WTC11 (cell line): ENCODE measurements around the gene PDIA6. TPM values are rescaled to one million over a fixed set of nuclear protein-coding genes. Genes with fewer than 3 reads are reported as not detected.

Experiments used
- ATAC-seq: fragments of 200-7000 bp; cut with Tn5 transposase; 2 replicates; pipeline ENCODE4 v1.10.0; 2021; ENCODE audit warnings: mild to moderate bottlenecking, moderate library complexity
- CTCF ChIA-PET: fragments of 300-600 bp; sonication (Branson Sonifier 250); formaldehyde crosslinking; loops from one replicate; lab custom pipeline; 2021; ENCODE audit warnings: antibody characterized with exemption; lab: Charles Lee
- POLR2A ChIA-PET: fragments of 350-600 bp; sonication (Branson Sonifier 250); formaldehyde crosslinking; loops from one replicate; lab custom pipeline; 2021; ENCODE audit warnings: antibody characterized with exemption; lab: Charles Lee
- DNase-seq: peaks from one replicate; pipeline ENCODE4 v3.0.0; 2021; ENCODE audit warnings: low spot score
- H3K27ac Mint-ChIP-seq: 2 replicates; pipeline ENCODE4 v1.8.0; 2021; ENCODE audit warnings: mixed read lengths
- H3K27me3 Mint-ChIP-seq: 2 replicates; pipeline ENCODE4 v1.8.0; 2021; ENCODE audit warnings: low read depth, mild to moderate bottlenecking, moderate library complexity, mixed read lengths
- H3K36me3 Mint-ChIP-seq: 2 replicates; pipeline ENCODE4 v1.8.0; 2021; ENCODE audit warnings: mixed read lengths
- H3K4me1 Mint-ChIP-seq: 2 replicates; pipeline ENCODE4 v1.8.0; 2022; ENCODE audit warnings: mixed read lengths
- H3K4me3 Mint-ChIP-seq: 2 replicates; pipeline ENCODE4 v1.8.0; 2021; ENCODE audit warnings: mild to moderate bottlenecking, moderate library complexity, mixed read lengths
- H3K9me3 Mint-ChIP-seq: 2 replicates; pipeline ENCODE4 v1.8.0; 2021; ENCODE audit warnings: mixed read lengths
- ATF3 ChIP-seq: sonication (generic); formaldehyde crosslinking; conservative IDR thresholded peaks from 2 replicates; pipeline ENCODE4 v1.8.1; 2022; ENCODE audit warnings: mild to moderate bottlenecking, missing genetic modification reagents
- CTCF ChIP-seq: fragments of 200-600 bp; IDR thresholded peaks from 2 replicates; pipeline ENCODE4 v1.8.0; 2022; ENCODE audit warnings: antibody characterized with exemption
- FOXK1 ChIP-seq: sonication (generic); formaldehyde crosslinking; IDR thresholded peaks from 2 replicates; pipeline ENCODE4 v1.8.0; 2022; ENCODE audit warnings: mild to moderate bottlenecking, moderate library complexity, missing genetic modification reagents
- FOXP1 ChIP-seq: sonication (generic); formaldehyde crosslinking; IDR thresholded peaks from 2 replicates; pipeline ENCODE4 v1.8.0; 2022; ENCODE audit warnings: missing genetic modification reagents, mild to moderate bottlenecking, moderate library complexity, borderline replicate concordance
- MYBL2 ChIP-seq: sonication (generic); formaldehyde crosslinking; IDR thresholded peaks from 2 replicates; pipeline ENCODE4 v1.8.1; 2023; ENCODE audit warnings: mild to moderate bottlenecking, moderate library complexity, missing genetic modification reagents
- NFE2L1 ChIP-seq: sonication (generic); formaldehyde crosslinking; IDR thresholded peaks from 2 replicates; pipeline ENCODE4 v1.8.1; 2023; ENCODE audit warnings: missing genetic modification reagents
- PREB ChIP-seq: sonication (generic); formaldehyde crosslinking; IDR thresholded peaks from 2 replicates; pipeline ENCODE4 v1.8.1; 2022; ENCODE audit warnings: mild to moderate bottlenecking, missing genetic modification reagents, moderate library complexity, borderline replicate concordance
- SP1 ChIP-seq: sonication (generic); formaldehyde crosslinking; conservative IDR thresholded peaks from 2 replicates; pipeline ENCODE4 v1.8.1; 2022; ENCODE audit warnings: missing genetic modification reagents
- TCF7 ChIP-seq: sonication (generic); formaldehyde crosslinking; IDR thresholded peaks from 2 replicates; pipeline ENCODE4 v1.8.0; 2022; ENCODE audit warnings: mild to moderate bottlenecking, low read depth, missing genetic modification reagents, moderate library complexity
- TEAD1 ChIP-seq: sonication (generic); formaldehyde crosslinking; IDR thresholded peaks from 2 replicates; pipeline ENCODE4 v1.8.0; 2022; ENCODE audit warnings: mild to moderate bottlenecking, missing genetic modification reagents
- USF1 ChIP-seq: sonication (generic); formaldehyde crosslinking; IDR thresholded peaks from 2 replicates; pipeline ENCODE4 v1.8.0; 2022; ENCODE audit warnings: mild to moderate bottlenecking, missing genetic modification reagents
- USF2 ChIP-seq: sonication (generic); formaldehyde crosslinking; IDR thresholded peaks from 2 replicates; pipeline ENCODE4 v1.8.1; 2023; ENCODE audit warnings: mild to moderate bottlenecking, missing genetic modification reagents, moderate library complexity
- ZBTB43 ChIP-seq: sonication (generic); formaldehyde crosslinking; IDR thresholded peaks from 2 replicates; pipeline ENCODE4 v1.8.1; 2023; ENCODE audit warnings: mild to moderate bottlenecking, missing genetic modification reagents
- ZNF232 ChIP-seq: sonication (generic); formaldehyde crosslinking; IDR thresholded peaks from 2 replicates; pipeline ENCODE4 v1.8.0; 2022; ENCODE audit warnings: mild to moderate bottlenecking, missing genetic modification reagents
- ZNF317 ChIP-seq: sonication (generic); formaldehyde crosslinking; IDR thresholded peaks from 2 replicates; pipeline ENCODE4 v1.8.1; 2023; ENCODE audit warnings: low read depth, mild to moderate bottlenecking, moderate library complexity, missing genetic modification reagents, borderline replicate concordance
- ZNF423 ChIP-seq: fragments of 250-450 bp; sonication (Bioruptor Pico); IDR thresholded peaks from 2 replicates; pipeline ENCODE4 v2.1.2; 2022; ENCODE audit warnings: mild to moderate bottlenecking, moderate library complexity
- ZNF512 ChIP-seq: sonication (generic); formaldehyde crosslinking; IDR thresholded peaks from 2 replicates; pipeline ENCODE4 v1.8.1; 2022; ENCODE audit warnings: missing genetic modification reagents, borderline replicate concordance
- total RNA-seq: library from RNA; stranded (reverse); gene quantifications from 3 replicates; pipeline ENCODE4 v1.2.3, GENCODE V29; 2021

Gene PDIA6
- total RNA-seq, 1 experiment from 2014 or later: 331 TPM

- no peak for TF ChIP-seq ZNF512 (CRISPR knock-in tag)
- TF ChIP-seq USF2 (CRISPR knock-in tag): no peak
- no peak for TF ChIP-seq ZNF232 (CRISPR knock-in tag)
These were observed 34.5 kb downstream of the PDIA6 start (continued) for GRCh38 chr2:10777842-10778723.

GRCh38 chr2:10777111-10777841 is 35.3 kb downstream of the PDIA6 start:
- DNase-seq (no peak), ATAC-seq (no peak)
- CTCF ChIA-PET: interaction anchor here (0.7 to 1.3 kb wide), 4 partner anchors 14 to 352 kb away, joined by 3 to 4 read pairs (median 4); no protein-coding TSS in a partner anchor
- Mint-ChIP-seq H3K9me3 (no peaks in the 10 kb centered on the region), H3K4me3 (no peak overlapping the region), H3K27ac (0 out of 2 replicates have a peak overlapping the region, but pooled peaks have one; percentile 53), H3K27me3 (no peaks in the 10 kb centered on the region), H3K36me3 (peaks cover 22% of the 10 kb centered on the region), H3K4me1 (peaks cover 5% of the 10 kb centered on the region; the same call in 1 of the 2 replicates)
- TF ChIP-seq FOXP1 (CRISPR knock-in tag) (0 out of 2 replicates have a peak, but pooled peaks have one; percentile 23), TEAD1 (CRISPR knock-in tag) (no peak)
- POLR2A ChIA-PET: no interaction called here

GRCh38 chr2:10776231-10776977 is 36.2 kb downstream of the PDIA6 start:
- CTCF ChIA-PET: no interaction called here
- H3K4me3 Mint-ChIP-seq: no peak overlapping the region
- no peak overlapping the region for H3K27ac Mint-ChIP-seq
- peaks cover 13% of the 10 kb centered on the region for H3K36me3 Mint-ChIP-seq
- H3K27me3 Mint-ChIP-seq: no peaks in the 10 kb centered on the region
- no peak for TF ChIP-seq USF1 (CRISPR knock-in tag)
- no peak for TF ChIP-seq ZNF317 (CRISPR knock-in tag)
- no peak for TF ChIP-seq CTCF
- TF ChIP-seq MYBL2 (CRISPR knock-in tag): no peak
- no peak for TF ChIP-seq FOXK1 (CRISPR knock-in tag)
- TF ChIP-seq SP1 (CRISPR knock-in tag): no peak
- TF ChIP-seq ZNF423 (CRISPR knock-in tag): no peak
- no peak for TF ChIP-seq ATF3 (CRISPR knock-in tag)
- no peak for TF ChIP-seq TCF7 (CRISPR knock-in tag)
- TF ChIP-seq PREB (CRISPR knock-in tag): no peak
- no peak for TF ChIP-seq NFE2L1 (CRISPR knock-in tag)
- TF ChIP-seq ZBTB43: no peak
- TF ChIP-seq, all 79 proteins: peak for 0
- ATAC-seq (no peak), DNase-seq (no peak)
- POLR2A ChIA-PET: no interaction called here
- no peaks in the 10 kb centered on the region for H3K9me3 Mint-ChIP-seq
- peaks cover 5% of the 10 kb centered on the region; the same call in 1 of the 2 replicates for H3K4me1 Mint-ChIP-seq
